NCI-H526 (cell line): Measurements from ENCODE around the gene MED15.
"Not testable (repeated sequence)": the region's sequence is repeated elsewhere in the genome, so short reads cannot be mapped to it uniquely, and the experiment has no call there.

Experiments used
- DNase-seq, 2 experiments: peaks; one replicate each; lab custom pipeline; 2025; lab: John Stamatoyannopoulos, UW

The MED15 gene

DNA sequence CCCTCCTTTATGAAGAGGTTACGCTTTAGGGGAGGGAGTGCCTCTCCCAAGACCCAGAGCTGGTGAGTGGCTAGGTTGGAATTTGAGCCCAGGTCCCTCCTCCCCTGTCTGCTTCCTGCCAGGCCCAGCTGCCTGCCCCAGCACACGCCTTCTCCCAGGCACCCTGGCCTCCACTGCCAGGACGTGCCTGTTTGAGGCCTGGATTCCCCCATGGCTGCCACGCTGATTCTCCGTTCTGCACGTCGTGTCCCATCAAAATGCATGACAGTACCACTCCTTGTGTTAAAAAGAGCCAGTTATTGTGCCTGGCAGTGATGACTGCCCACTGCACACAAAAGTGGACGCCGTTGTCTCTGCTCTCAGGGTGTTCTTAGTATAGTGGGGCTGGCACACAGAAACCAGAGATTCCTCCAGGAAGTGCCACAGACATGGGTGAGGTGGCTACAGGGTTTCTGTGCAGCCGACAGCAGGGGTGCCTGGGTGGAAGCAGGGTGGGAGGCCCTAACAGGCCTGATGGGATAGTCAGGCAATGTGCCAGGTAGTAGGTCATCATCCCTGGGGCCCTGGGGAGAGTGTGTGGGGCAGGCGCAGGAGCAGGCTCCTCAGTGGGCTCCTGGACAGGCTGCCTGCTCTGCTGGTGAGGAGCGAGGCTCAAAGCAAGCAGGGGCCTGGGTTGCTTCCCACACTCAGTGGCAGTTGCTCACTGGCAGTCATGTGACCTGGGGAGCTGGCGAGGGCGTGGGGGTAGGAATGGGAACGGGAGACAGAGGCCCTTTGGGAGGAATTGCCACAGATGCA lies 24.2 kb downstream of the MED15 start:
- no peak for DNase-seq

DNA sequence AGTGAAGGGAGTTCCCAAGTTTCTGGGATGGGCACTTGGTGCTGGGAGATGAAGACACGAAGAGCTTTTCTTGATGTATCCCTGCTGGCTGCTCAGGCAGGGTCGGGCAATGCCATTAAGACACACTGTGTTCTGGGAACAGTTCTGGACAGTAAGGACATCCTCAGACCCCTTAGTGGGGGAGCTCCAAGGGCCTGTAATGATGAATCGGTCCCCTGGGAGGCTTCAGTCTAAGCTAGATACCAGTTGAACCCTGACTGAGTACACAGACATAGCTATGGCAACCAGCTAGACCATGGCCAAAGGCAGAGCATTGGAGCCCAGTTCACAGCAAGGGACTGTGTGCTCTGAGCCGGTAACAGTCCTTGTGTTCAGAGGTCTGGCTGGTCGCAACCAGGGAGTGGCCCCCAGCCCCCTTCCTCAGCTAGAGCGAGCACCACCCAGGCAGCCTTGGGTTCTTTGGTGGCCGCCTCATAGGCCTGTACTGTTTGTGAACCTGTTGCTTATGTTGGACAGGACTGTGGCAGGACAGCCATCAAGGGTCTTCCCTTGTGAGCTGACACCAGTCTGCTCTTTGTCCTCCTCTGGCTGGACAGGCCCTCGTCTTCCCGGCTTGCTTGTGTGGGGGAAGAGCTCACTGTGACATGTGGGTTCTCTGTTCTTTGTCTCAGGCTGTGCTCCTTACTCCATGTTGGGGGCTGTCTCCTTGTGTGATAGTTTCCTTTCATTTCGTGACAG lies 25.0 kb downstream of the MED15 start:
- DNase-seq: no peak

DNA sequence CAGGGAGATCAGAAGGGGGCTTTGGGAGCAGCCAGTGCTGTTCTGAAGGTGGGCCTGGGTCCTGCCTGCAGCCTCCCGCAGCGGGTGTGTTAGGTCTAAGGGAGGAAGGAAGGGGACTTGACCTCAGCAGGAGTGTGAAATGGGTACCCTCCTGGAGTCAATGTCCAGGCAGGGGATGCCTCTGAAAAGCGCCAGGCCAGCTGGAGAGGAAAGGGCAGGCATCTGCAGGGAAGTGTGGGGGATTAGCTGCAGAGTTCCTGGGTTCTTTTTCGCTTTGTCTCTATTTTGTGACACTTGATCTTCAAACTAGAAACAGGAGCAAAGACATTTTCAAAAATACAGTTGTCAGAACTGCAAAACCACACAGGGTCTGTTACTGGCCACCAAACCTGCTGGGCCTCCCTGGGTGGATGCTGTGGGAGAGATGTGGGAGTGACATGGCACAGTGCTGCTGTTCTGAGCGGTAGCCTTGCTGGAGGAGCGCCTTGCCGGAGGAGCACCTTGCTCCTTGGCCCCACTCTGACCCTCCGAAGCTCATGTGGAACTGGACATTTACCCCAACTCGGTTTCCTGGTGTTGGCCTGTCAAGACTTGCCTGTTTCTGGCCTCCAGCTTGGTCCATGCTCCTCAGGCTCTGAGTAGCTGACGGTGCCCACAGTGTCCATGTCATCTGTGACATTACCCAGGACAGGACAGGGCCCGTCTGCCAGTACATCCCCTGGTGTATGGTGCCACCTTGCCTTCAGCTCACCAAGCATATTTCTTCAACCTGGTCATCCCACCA lies 25.9 kb downstream of the MED15 start:
- no peak for DNase-seq

GRCh38 chr22:20533879-20534265 lies 26.5 kb downstream of the MED15 start:
- no peak for DNase-seq

- no peak for DNase-seq
These were observed 29.3 kb downstream of the MED15 start for GRCh38 chr22:20536590-20537324.

GRCh38 chr22:20537325-20537756 lies 29.9 kb downstream of the MED15 start:
- no peak for DNase-seq

DNA sequence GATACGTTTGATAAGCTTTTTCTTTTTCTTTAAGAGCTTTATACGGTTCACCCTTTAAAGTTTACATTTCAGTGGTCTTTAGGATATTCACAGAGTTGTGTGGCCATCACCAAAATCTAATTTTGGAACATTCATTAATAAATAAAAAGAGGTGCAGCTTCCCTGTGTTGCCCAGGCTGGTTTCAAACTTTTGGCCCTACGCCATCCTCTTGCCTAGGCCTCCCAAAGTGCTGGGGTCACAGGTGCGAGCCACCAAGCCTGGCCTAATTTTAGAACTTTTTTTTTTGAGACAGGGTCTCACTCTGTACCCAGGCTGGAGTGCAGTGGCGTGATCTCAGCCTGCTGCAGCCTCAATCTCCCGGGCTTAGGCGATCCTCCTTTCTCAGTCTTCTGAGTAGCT lies 30.6 kb downstream of the MED15 start:
- DNase-seq: no peak

- not testable (repeated sequence) for DNase-seq
These were observed 31.5 kb downstream of the MED15 start for GRCh38 chr22:20538875-20539274.

DNA sequence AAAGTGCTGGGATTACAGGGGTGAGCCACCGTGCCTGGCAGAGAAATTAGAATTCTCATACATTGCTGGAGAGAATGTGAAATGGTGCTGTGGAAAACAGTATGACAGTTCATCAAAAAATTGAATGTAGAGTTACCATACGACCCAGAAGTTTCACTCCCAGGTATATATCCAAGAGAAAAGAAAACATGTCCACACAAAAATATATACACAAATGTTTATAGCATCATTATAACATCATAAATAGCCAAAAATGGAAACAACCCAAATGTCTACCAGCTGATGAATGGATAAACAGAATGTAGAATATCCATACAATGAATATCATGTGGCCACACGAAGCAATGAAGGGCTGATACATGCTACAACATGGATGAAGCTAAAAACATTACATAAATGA lies 34.6 kb downstream of the MED15 start:
- no peak for DNase-seq

DNA sequence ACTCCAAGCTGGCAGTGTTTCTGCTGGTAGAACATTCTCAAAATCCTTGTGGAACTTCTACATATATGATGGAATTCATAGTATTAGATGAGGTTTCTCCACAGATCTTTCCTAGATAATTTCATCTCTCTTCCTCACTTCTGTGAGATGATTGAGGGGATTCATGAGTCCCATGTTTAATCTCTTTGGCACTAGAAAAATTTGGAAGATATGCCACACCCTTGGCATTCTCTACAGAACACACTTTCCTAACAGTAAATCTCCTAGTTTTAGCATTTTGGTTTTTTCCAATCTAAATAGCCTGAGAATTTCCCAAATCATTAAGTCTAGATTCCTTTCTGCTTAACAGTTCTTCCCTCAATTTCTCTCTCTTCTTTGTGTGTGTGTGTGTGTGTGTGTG lies 35.3 kb downstream of the MED15 start:
- no peak for DNase-seq

DNA sequence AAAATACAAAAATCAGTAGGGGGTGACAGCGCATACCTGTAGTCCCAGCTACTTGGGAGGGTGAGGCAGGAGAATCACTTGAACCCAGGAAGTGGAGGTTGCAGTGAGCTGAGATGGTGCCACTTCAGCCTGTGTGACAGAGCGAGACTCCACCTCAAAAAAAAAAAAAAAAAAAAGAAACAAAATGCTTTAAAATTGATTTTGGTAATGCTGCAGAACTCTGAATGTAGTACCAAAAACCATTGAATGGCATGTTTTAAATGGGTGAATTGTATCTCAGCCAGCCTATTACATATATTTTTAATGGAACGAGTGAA lies 37.9 kb downstream of the MED15 start:
- not testable (repeated sequence) for DNase-seq

GRCh38 chr22:20545681-20546521 lies 38.5 kb downstream of the MED15 start:
- no peak for DNase-seq

GRCh38 chr22:20546541-20546950 lies 39.1 kb downstream of the MED15 start:
- DNase-seq: no peak

DNA sequence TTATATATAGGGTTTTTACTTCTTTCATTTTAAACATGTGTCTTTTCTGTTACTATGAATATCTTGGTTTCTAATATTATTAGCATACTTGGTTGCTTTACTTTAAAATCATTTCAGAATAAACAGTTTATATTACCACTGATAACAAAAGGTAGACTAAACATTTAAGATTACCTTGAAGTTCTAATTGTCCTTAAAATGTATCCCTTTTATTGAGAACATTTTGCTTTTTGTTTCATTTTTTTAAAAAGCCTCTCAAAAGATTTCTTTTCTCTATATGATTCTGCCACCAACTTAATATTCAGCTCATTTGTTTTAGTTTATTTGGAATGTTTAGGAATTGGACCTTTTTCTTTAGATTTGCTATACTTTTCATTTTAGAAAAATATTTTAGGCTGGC lies 39.6 kb downstream of the MED15 start:
- no peak for DNase-seq

DNA sequence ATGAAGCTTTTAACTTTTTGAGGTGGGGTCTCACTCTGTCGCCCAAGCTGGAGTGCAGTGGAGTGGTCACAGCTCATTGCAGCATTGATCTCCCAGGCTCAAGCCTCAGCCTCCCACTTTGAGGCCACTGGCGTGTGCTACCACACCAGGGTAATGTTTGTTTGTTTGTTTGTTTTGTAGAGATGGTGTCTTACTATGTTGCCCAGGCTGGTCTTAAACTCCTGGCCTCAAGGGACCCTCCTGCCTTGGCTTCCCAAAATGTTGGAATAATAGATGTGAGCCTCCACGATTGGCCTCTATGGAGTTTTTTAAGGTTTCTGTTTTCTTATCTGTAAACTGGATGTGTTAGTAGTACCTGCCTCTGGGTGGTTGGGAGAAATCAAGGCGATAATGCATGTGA lies 41.4 kb downstream of the MED15 start:
- no peak for DNase-seq

- no peak for DNase-seq
These were observed 41.9 kb downstream of the MED15 start for GRCh38 chr22:20549232-20549841.

- no peak for DNase-seq
These were observed 42.8 kb downstream of the MED15 start for GRCh38 chr22:20550057-20550817.

DNA sequence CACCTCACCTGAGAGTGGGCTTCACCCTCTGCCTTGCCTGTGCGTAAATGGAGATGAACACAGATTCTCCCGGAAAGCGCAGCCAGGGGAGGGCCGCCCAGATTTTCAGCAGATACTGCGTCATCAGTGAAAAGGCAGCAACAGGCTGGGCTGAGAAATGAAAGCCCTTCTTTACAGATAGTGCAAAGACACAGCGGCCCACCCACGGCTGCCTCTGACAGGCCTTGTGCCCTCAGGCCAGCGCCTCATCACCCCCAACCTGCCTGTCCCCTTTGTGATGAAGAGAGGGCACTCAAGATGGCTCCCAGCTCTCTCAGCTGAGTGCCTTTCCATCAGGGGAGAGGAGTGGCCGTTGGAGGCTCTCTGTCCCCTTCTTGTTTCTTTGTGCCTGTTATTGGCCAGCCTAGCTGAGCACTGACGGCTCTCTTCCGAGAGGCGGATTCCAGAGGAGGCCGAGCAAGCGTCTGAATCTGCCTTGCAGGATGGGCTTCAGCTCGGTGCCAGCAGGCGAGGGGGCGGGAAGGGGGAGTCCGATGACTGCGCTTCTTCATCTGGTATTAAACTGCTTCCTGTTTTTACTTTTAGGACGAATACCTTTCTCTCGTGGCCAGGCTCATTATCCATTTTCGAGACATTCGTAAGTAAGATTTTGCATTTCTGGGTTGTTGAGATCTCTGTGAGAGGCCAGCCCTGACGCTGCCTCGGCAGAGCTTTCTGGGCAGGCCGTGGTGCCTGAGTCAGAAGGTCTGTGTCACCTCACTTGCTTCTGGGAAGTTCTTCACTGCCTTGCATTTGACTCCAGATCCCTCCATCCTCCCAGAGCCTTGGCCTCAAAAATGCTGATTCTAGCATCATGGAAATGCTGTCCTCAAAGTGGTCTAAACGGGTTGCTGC lies 43.7 kb downstream of the MED15 start:
- no peak for DNase-seq
